NCI-H82 (cell line): Measurements from ENCODE around the gene CFAP221.

Source experiments
- DNase-seq: peaks from one replicate; lab custom pipeline; 2025; lab: John Stamatoyannopoulos, UW

The CFAP221 gene

GRCh38 chr2:119536707-119537106 lies 7.5 kb upstream of the CFAP221 start:
- DNase-seq: no peak

- no peak for DNase-seq
These were observed 6.5 kb upstream of the CFAP221 start for GRCh38 chr2:119537792-119538191.

- no peak for DNase-seq
These were observed 2.8 kb upstream of the CFAP221 start for GRCh38 chr2:119541476-119541875.

- no peak for DNase-seq
These were observed 758 bp downstream of the CFAP221 start for GRCh38 chr2:119544939-119545475.

GRCh38 chr2:119545754-119546446 lies 1.7 kb downstream of the CFAP221 start:
- DNase-seq: peak; percentile 14

DNA sequence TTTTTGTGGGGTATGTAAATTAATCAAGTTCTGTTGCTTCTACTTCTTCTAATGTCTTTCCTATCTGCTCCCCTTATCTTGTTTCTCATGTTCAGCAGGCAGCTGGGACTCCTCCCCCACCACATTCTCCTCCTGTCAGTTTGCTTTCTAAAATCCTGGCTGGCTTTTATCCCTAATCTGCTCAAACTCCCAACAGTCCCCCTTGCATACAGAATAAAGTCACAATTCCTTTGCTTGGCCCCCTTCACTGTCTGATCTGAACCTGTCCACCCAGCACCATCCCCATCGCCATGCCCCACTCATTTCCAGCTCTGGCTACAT lies 2.2 kb downstream of the CFAP221 start:
- DNase-seq: peak; percentile 74

DNA sequence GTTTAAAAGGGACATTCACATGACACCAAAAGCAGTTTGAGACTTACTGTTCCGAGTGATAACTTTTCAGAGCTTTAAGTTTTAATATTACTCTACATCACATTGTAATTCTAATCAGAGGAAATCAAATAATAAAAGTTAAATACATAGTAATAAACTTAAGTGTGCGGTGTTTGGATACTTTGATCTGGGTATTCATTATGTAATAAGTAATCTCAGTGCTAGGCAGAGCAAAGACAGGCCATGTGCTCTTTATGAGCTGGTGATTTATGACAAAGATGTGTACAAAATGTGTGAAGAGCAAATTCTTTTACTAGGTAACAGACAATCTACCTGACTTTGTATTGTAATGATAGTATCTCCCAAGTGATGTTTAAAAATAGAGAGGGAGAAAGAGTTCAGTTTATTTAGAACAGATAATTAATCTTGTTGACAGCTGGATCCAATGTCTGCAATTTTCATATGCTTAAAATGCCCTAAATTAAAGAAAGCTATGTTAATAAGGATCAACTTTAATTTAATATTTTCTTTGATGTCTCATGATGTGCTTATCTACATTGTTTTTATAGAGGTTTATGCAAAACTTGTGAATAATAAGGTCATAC lies 4.4 kb downstream of the CFAP221 start:
- DNase-seq: peak; percentile 16

- DNase-seq: peak; percentile 61
These were observed 5.0 kb downstream of the CFAP221 start for GRCh38 chr2:119549241-119549640.

- no peak for DNase-seq
These were observed 6.1 kb downstream of the CFAP221 start for GRCh38 chr2:119550346-119550745.

- DNase-seq: peak; percentile 32
These were observed 6.6 kb downstream of the CFAP221 start for GRCh38 chr2:119550856-119551255.

DNA sequence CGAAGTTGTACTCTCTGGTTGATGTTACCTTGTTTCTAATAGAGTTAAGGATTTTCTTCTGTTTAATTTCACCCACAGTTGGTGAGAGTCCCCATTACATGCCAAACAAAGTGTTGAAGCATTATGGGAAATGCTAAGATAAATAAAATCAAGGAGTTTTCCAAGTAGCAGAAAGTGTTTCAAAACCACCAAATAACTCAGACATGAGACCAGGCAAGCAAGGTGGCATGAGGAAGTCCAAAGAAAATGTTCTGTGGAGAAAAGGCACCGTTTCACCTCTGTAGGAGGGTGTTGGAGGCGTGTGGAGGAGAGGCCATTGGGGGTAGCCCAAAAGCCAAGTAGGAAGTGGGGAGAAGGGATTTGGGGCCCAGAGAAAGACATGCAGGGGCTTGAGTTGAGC lies 8.7 kb downstream of the CFAP221 start:
- DNase-seq: no peak

- no peak for DNase-seq
These were observed 9.6 kb downstream of the CFAP221 start for GRCh38 chr2:119553687-119554344.

DNA sequence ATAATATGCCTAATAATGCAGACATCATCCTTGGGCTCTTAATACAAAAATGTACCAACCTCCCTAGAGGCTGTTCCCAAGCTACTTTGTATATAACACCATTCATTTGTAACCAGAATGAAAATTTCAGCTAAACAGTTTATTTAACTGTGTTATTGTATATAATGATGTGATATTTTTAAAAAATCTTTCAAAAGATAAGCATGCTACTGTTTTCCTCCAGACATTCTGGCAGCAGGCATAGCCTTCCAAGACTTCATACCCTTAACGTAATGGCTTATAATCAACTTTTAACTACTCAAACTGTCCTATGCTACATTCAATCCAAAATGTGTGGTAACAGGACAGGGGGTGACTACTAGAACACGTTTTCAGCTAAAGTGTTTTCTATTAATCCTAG lies 21.2 kb downstream of the CFAP221 start:
- DNase-seq: no peak

DNA sequence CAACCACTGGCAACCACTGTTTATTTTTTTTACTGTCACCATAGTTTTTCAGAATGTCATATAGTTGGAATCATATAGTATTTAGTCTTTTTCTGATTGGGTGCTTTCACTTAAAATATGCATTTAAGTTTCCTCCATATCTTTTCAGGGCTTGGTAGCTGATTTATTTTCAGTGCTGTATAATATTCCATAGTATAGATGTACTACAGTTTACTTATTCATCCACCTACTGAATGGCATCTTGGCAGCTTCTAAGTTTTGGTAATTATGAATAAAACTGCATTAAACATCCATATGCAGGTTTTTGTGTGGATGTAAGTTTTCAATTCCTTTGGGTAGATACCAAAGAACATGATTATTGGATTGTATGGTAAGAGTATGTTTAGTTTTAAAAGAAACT lies 23.0 kb downstream of the CFAP221 start:
- DNase-seq: no peak

DNA sequence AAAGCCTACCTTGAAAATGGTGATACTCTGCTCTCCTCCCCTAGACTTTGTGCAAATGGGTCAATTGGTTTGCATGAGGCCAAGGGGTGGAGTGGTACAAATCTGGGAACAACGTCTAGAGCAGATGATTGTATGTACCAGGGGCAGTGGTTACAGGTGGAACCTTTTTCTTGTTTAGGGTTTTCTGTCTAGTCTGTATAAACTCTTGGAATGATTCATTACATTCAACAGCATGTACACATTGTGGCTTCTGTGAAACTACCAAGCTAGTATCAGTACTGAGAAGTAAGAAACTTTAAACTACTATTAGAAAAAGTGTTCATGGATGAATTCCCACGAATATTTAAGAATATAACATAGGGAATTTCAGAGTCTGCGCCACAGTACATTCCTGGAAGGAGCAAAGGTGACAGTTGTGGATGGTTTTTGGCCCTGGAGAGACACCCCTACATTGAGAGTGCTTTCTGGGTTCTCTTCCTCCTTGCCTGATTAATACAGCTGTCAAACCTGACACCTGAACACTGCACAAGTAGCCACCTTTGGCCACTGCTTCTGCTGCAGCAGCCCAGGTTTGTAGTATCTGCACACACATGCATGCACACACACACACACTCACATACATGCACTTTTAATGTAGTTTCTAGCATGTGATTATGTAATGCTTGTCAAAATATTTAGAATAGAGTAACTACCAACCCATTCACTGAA lies 30.0 kb downstream of the CFAP221 start:
- no peak for DNase-seq

DNA sequence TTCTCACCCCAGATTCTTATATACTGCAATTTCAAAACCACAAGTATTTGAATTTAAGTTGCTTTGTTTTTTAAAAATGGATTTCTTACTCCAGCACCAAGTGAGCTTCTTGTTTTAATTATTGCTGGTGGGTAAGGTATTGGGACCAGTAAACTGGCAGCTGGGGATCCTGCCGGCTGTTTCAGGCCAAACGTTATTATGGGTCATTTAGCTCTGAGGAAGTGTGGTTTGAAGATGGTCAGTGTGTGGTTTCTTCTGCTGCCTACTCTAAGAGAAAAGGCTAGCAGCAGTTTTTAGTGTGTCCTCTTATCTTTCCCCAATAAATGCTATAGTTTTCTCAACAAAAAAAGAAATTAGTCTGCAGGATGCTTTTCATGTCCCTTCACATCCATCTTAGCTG lies 30.6 kb downstream of the CFAP221 start:
- no peak for DNase-seq

DNA sequence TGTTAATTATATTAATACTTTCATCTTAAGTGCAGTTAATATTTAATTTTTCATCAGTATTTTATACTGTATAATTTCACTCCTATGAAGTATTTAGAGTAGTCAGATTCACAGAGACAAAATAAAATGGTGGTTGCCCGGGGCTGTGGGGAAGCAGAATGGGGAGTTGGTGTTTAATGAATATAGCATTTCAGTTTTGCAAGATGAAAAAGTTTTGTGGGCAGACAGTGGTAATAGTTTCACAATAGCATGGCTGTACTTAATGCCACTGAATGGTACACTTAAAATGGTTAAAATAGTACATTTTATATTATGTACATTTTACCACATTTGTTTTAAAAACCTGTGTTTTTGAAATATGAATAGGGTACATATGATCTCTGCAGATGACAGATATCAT lies 31.2 kb downstream of the CFAP221 start:
- no peak for DNase-seq

DNA sequence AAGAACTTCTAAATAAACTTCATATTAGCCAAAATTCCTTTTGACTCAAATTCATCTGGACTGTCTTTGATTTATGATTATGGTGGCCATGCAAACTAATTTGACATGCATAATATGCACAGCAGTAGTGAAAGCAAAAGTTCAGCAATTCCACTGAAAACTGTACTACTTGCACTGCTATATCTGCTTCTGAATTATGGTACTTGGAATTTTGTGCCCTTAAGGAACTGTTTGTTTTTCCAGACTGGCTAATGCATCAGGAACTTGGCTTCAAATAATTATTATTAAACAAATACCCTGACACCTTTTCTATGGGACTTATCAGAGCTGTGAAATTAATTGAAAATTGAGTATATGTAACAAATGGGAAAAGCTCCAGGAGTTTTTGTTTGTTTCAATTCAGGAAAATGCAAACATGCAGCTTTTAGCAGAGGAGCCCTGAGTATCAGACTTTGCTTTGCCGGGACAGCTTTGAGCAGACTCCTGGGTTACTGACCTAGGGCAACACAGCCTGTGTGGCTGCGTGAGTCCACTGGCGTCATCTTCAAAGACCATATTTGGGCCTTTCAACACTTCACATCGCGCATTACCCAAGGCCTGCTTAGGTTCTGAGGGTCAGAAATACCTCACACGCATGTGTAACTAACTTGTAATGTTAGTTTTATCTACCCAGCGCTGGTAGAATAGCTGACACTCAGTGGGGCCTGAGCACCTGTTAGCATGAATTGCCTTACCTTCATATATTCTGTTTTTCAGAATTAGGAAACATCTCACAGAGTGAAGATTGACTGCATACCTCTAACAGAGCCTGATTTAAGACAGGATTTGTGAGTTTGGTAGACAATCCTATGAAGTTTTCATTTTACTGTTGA lies 35.4 kb downstream of the CFAP221 start:
- DNase-seq: no peak

GRCh38 chr2:119580550-119581072 lies 36.4 kb downstream of the CFAP221 start:
- DNase-seq: peak; percentile 6

- no peak for DNase-seq
These were observed 39.0 kb downstream of the CFAP221 start for GRCh38 chr2:119583291-119583690.

GRCh38 chr2:119584469-119584868 lies 40.2 kb downstream of the CFAP221 start:
- no peak for DNase-seq
